Measurements from ENCODE around the gene ASB13.

DNA sequence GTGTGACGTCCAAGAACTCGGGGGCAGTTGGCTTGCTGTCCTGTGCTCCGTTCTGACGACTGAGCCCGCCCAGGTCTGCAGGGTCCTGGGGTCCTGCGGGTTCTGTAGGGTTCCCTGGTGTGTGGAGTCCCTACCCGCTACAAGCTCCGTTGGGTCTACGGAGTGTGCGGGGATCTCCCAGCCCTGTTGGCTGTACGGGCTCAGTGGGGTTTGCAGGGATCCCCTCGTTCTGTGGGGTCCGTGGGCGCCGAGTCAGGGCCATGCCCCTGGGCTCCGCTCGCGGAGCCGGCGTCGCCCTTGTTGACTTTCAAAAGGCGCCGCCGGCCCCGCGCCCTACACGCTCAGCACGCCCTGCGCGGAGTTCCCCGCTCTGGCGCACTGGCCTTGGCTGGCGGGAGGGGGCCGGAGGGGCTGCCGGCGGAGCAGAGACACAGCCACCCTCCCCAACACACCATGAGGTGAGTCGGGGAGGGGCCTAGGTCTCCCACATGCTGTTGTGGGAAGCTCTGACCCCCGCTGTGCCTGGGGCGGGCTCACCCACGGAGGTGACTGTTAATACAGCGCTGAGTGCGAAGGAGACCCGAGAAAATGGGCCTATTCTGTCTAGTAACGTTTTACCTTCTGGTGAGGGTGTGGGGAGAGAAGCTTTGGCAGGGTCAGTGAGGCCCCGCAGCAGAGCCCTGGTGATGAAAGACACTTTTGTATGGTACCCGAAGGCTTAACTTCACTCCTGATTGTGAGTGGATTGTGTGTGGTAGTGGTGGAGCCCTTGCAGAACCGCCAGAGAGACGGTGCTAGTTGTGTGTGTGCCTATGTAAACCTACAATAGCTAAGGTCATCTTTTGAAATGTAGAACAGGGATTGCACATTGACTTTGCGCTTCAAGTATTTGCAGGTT, 26.3 kb upstream of the ASB13 start:
- no peak for TF ChIP-seq POLR2A (IDR thresholded peaks at IDR 0.05)
- TF ChIP-seq CTCF (IDR thresholded peaks at IDR 0.05), result no peak
